ENCODE data around the gene CACYBP.

DNA sequence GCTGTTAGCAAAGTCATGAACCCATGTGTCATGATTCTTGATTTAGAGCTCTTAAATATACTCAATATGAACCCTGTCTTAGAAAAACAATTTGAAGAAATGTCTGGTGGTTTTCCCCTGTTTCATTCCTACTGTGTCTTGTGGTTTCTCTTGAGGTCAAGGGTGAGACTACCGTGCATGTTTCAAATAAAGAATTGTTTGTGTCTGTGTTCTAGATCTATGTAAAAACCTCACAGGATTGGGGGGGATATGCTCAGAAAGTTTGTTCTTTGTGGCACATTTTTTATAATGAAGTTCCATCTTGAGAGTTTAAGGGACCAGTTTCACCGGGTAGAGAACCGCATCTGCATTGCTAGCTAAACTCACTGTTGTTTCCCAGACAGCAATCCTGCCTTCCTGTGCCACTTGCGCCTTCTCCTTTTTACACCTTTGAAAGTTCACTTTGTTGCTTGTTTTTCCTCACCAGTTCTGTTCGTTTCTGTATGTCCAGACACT, 30.9 kb upstream of the CACYBP start:
- TF ChIP-seq, protein P1, sequence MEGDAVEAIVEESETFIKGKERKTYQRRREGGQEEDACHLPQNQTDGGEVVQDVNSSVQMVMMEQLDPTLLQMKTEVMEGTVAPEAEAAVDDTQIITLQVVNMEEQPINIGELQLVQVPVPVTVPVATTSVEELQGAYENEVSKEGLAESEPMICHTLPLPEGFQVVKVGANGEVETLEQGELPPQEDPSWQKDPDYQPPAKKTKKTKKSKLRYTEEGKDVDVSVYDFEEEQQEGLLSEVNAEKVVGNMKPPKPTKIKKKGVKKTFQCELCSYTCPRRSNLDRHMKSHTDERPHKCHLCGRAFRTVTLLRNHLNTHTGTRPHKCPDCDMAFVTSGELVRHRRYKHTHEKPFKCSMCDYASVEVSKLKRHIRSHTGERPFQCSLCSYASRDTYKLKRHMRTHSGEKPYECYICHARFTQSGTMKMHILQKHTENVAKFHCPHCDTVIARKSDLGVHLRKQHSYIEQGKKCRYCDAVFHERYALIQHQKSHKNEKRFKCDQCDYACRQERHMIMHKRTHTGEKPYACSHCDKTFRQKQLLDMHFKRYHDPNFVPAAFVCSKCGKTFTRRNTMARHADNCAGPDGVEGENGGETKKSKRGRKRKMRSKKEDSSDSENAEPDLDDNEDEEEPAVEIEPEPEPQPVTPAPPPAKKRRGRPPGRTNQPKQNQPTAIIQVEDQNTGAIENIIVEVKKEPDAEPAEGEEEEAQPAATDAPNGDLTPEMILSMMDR (IDR thresholded peaks at IDR 0.05; ENCODE audit: low read length): no peak
- TF ChIP-seq EZH2 (IDR thresholded peaks at IDR 0.05; ENCODE audit: borderline replicate concordance, low read length): no peak
